HCT116 (cell line): ENCODE results near the gene LMOD3. TPM values are rescaled to one million over a fixed set of nuclear protein-coding genes. Genes with fewer than 3 reads are reported as not detected.

Source experiments
- ATAC-seq: fragments of 200-7000 bp; cut with Tn5 transposase; 2 replicates; pipeline ENCODE4 v1.9.1; 2020; ENCODE audit warnings: mild to moderate bottlenecking, moderate library complexity
- BruUV-seq: library from RNA; stranded (reverse); fragments of 400-500 nt; replicated peaks from 2 replicates; lab custom pipeline; 2021; lab: Mats Ljungman, UMichigan
- CTCF ChIA-PET: fragments of 300-600 bp; sonication (Branson Sonifier 250); formaldehyde crosslinking; loops from one replicate; lab custom pipeline; 2021; ENCODE audit warnings: antibody characterized with exemption; lab: Charles Lee
- POLR2A ChIA-PET: fragments of 300-600, 350-600 bp; sonication (Branson Sonifier 250); formaldehyde crosslinking; loops from one replicate; lab custom pipeline; 2021; ENCODE audit warnings: antibody characterized with exemption; lab: Charles Lee
- RAD21 ChIA-PET, 2 experiments: fragments of 300-600 bp; sonication (Branson Sonifier 250); formaldehyde crosslinking; loops; one replicate each; lab custom pipeline; 2023; ENCODE audit warnings: low total read pairs in 2 of 2; ENCODE audit not compliant: uncharacterized antibody in 2 of 2, unreplicated experiment in 2 of 2, low non-redundant PET in 1 of 2; lab: Charles Lee
- DNase-seq: peaks from one replicate; pipeline ENCODE4 v3.0.0-alpha.2; 2010; ENCODE audit warnings: low read depth, low spot score
- H2AFZ ChIP-seq: fragments of 200-600 bp; shearing (Covaris generic), sonication (generic); 2 replicates; pipeline ENCODE4 v1.6.1; 2017; ENCODE audit warnings: low read depth, mixed run types, mixed read lengths, antibody characterized with exemption, low read length; ENCODE audit not compliant: poor library complexity, severe bottlenecking
- H3K27ac ChIP-seq: 2 replicates; pipeline ENCODE4 v1.5.1; 2012; ENCODE audit warnings: low read depth, low read length
- H3K27me3 ChIP-seq: fragments of 200-600 bp; sonication (generic); 2 replicates; pipeline ENCODE4 v1.6.1; 2016; ENCODE audit warnings: mixed run types, low read length, mixed read lengths; ENCODE audit not compliant: insufficient read depth
- H3K36me3 ChIP-seq, 2 experiments: fragments of 200-500 bp in 1 of 2; fragments of 200-600 bp in 1 of 2; sonication (Bioruptor generic) in 1 of 2; sonication (generic) in 1 of 2; 2 replicates each; pipeline versions ENCODE4 v1.5.1 to v1.6.1; 2014 to 2016; ENCODE audit warnings: low read length in 2 of 2, inconsistent platforms in 1 of 2, mixed read lengths in 1 of 2, mixed run types in 1 of 2; ENCODE audit not compliant: insufficient read depth in 2 of 2, control insufficient read depth in 1 of 2
- H3K4me1 ChIP-seq, 2 experiments: fragments of 200-600 bp in 1 of 2; sonication (generic) in 1 of 2; 2 replicates each; pipeline versions ENCODE4 v1.5.1 to v1.6.1; 2012 to 2017; ENCODE audit warnings: low read length in 2 of 2, inconsistent platforms in 1 of 2, mild to moderate bottlenecking in 1 of 2, mixed read lengths in 1 of 2, mixed run types in 1 of 2, moderate library complexity in 1 of 2; ENCODE audit not compliant: insufficient read depth in 2 of 2, control insufficient read depth in 1 of 2
- H3K4me2 ChIP-seq: fragments of 200-600 bp; sonication (generic); 2 replicates; pipeline ENCODE4 v1.6.1; 2017; ENCODE audit warnings: mixed run types, low read length, mixed read lengths
- H3K4me3 ChIP-seq, 2 experiments: fragments of 200-600 bp in 1 of 2; sonication (generic) in 1 of 2; replicated peaks in 1 of 2; 2 replicates each; pipeline ENCODE4 v1.5.1; 2011 to 2016; ENCODE audit warnings: low read length in 2 of 2, control low read depth in 1 of 2, low read depth in 1 of 2, mild to moderate bottlenecking in 1 of 2, mixed read lengths in 1 of 2, mixed run types in 1 of 2
- H3K79me2 ChIP-seq: fragments of 200-600 bp; sonication (generic); 2 replicates; pipeline ENCODE4 v1.6.1; 2017; ENCODE audit warnings: mild to moderate bottlenecking, mixed run types, low read length, moderate library complexity, mixed read lengths; ENCODE audit not compliant: insufficient read depth
- H3K9ac ChIP-seq: fragments of 200-600 bp; sonication (generic); 2 replicates; pipeline ENCODE4 v1.6.1; 2016; ENCODE audit warnings: low read length, mixed read lengths
- H3K9me2 ChIP-seq: fragments of 200-600 bp; sonication (generic), shearing (Covaris generic); 2 replicates; pipeline ENCODE4 v1.6.1; 2017; ENCODE audit warnings: mixed run types, mild to moderate bottlenecking, moderate library complexity; ENCODE audit not compliant: insufficient read depth
- H3K9me3 ChIP-seq, 2 experiments: fragments of 200-500 bp in 1 of 2; fragments of 200-600 bp in 1 of 2; sonication (Bioruptor generic) in 1 of 2; sonication (generic) in 1 of 2; 2 replicates each; pipeline ENCODE4 v1.6.1; 2014 to 2017; ENCODE audit warnings: low read length in 2 of 2, mixed read lengths in 2 of 2, inconsistent platforms in 1 of 2, low read depth in 1 of 2, mild to moderate bottlenecking in 1 of 2, mixed run types in 1 of 2, moderate library complexity in 1 of 2; ENCODE audit not compliant: control insufficient read depth in 1 of 2, insufficient read depth in 1 of 2
- H4K20me1 ChIP-seq: fragments of 200-600 bp; sonication (generic), shearing (Covaris generic); 2 replicates; pipeline ENCODE4 v1.6.1; 2017; ENCODE audit warnings: mixed run types, mild to moderate bottlenecking, moderate library complexity; ENCODE audit not compliant: insufficient read depth
- CBX3 ChIP-seq: IDR thresholded peaks from 2 replicates; pipeline ENCODE4 v1.6.1; 2012; ENCODE audit warnings: low read depth
- CEBPB ChIP-seq: IDR thresholded peaks from 2 replicates; pipeline ENCODE4 v1.6.1; 2012; ENCODE audit warnings: low read depth
- EGR1 ChIP-seq: IDR thresholded peaks from 2 replicates; pipeline ENCODE4 v1.6.1; 2012; ENCODE audit warnings: low read depth
- ELF1 ChIP-seq: IDR thresholded peaks from 2 replicates; pipeline ENCODE4 v1.6.1; 2012; ENCODE audit warnings: low read depth, borderline replicate concordance
- EZH2phosphoT487 ChIP-seq: fragments of 200-600 bp; IDR thresholded peaks from 2 replicates; pipeline ENCODE4 v1.6.1; 2018; ENCODE audit warnings: antibody characterized with exemption, borderline replicate concordance
- POLR2A ChIP-seq: IDR thresholded peaks from 2 replicates; pipeline ENCODE4 v1.7.0; 2011; ENCODE audit warnings: borderline replicate concordance; ENCODE audit not compliant: insufficient read depth, insufficient read length; ENCODE audit errors: extremely low read depth
- POLR2AphosphoS5 ChIP-seq: IDR thresholded peaks from 2 replicates; pipeline ENCODE4 v1.6.1; 2011; ENCODE audit warnings: mild to moderate bottlenecking, low read depth, low read length, moderate library complexity
- RAD21 ChIP-seq: IDR thresholded peaks from 2 replicates; pipeline ENCODE4 v1.6.1; 2012; ENCODE audit warnings: low read depth, mild to moderate bottlenecking
- SIN3A ChIP-seq: IDR thresholded peaks from 2 replicates; pipeline ENCODE4 v1.6.1; 2012; ENCODE audit warnings: low read depth
- SP1 ChIP-seq: IDR thresholded peaks from 2 replicates; pipeline ENCODE4 v1.6.1; 2012; ENCODE audit warnings: low read depth
- SRF ChIP-seq: IDR thresholded peaks from 2 replicates; pipeline ENCODE4 v1.6.1; 2012; ENCODE audit warnings: low read depth
- ZNF274 ChIP-seq: fragments of 200-500 bp; sonication (Bioruptor generic); IDR thresholded peaks from 2 replicates; pipeline ENCODE4 v1.6.1; 2014; ENCODE audit warnings: mild to moderate bottlenecking, low read depth, low read length, inconsistent platforms
- intact Hi-C: fragments of 100-400 bp; cut with micrococcal nuclease; formaldehyde crosslinking; loops from 2 replicates; pipeline ENCODE4 v1.10.0; 2022
- total RNA-seq: library from RNA; stranded (reverse); gene quantifications from one replicate; pipeline ENCODE4 v1.2.1, GENCODE V29; 2021; ENCODE audit not compliant: unreplicated experiment
- TF ChIP-seq, protein P1 (sequence below), 3 experiments: fragments of 200-600 bp in 1 of 3; sonication (generic) in 1 of 3; IDR thresholded peaks in 2 of 3; conservative IDR thresholded peaks in 1 of 3; 2 replicates each; pipeline ENCODE4 v1.5.1; 2012 to 2017; ENCODE audit warnings: low read depth in 2 of 3, low read length in 2 of 3, antibody characterized with exemption in 1 of 3, borderline replicate concordance in 1 of 3, control low read depth in 1 of 3, mild to moderate bottlenecking in 1 of 3, mixed read lengths in 1 of 3, mixed run types in 1 of 3, moderate library complexity in 1 of 3; ENCODE audit not compliant: insufficient read depth in 1 of 3
- TF ChIP-seq, protein P2 (sequence below): IDR thresholded peaks from 2 replicates; pipeline ENCODE4 v1.6.1; 2012
- TF ChIP-seq, protein P3 (sequence below): IDR thresholded peaks from 2 replicates; pipeline ENCODE4 v1.6.1; 2012

LMOD3 gene
- total RNA-seq, 1 experiment from 2014 or later = not detected

DNA sequence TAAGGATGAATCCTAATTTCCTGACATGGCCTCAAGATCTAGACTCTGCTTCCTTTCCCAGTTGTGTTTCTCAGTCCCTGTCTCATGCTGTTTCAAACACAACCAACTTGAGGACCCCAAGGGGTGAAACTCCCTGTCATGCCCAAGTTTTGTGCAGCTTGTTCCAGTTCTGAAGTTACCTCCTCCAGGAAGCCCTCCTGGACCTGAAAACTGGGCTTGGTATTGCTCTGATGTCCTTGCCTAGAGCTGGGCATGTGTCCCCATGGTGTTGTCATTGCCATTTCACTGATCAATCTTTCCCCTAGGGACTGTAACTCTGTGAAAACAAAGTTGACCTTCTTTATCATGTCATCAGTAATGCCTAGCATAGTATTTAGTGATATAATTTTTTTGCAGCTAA lies 6.1 kb upstream of the LMOD3 start (continued):
- TF ChIP-seq, protein P1, sequence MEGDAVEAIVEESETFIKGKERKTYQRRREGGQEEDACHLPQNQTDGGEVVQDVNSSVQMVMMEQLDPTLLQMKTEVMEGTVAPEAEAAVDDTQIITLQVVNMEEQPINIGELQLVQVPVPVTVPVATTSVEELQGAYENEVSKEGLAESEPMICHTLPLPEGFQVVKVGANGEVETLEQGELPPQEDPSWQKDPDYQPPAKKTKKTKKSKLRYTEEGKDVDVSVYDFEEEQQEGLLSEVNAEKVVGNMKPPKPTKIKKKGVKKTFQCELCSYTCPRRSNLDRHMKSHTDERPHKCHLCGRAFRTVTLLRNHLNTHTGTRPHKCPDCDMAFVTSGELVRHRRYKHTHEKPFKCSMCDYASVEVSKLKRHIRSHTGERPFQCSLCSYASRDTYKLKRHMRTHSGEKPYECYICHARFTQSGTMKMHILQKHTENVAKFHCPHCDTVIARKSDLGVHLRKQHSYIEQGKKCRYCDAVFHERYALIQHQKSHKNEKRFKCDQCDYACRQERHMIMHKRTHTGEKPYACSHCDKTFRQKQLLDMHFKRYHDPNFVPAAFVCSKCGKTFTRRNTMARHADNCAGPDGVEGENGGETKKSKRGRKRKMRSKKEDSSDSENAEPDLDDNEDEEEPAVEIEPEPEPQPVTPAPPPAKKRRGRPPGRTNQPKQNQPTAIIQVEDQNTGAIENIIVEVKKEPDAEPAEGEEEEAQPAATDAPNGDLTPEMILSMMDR (IDR thresholded peaks at IDR 0.05 in 2 of 3, conservative IDR thresholded peaks at IDR 0.05 in 1 of 3; ENCODE audit: borderline replicate concordance in 1 of 3, insufficient read depth in 1 of 3, low read depth in 2 of 3, low read length in 2 of 3) = no peak
- TF ChIP-seq RAD21 (no peak), CBX3 (no peak), POLR2A (no peak), CEBPB (no peak), EGR1 (no peak)

DNA sequence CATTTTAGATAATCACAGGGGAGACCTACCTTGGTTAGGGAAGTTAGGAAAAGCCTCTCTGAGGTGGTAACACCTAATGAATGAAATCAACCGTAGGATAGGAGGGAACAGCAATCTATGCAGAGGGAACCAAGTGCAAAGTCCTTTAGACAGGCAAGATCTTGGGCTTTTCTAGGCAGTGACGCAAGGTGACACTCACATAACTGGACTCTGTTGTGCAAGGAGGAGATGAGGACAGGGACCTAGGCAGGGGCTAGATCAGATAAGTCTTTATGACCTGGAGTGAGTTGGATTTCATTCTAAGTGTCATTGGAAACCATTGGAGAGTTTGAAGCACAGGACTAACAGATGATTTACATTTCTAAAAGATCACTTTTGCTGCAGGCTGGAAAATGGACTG lies 4.6 kb upstream of the LMOD3 start:
- Histone ChIP-seq H3K4me2 (no peak overlapping the region), H3K9ac (no peak overlapping the region), H4K20me1 (no peaks in the 10 kb centered on the region), H3K79me2 (no peaks in the 10 kb centered on the region), H3K4me1 (peaks cover 0 to 2% of the 10 kb centered on the region in 2 experiments; a peak in 1 of 4 replicates), H3K36me3 (no peaks in the 10 kb centered on the region), H3K4me3 (no peak overlapping the region), H3K27me3 (no peaks in the 10 kb centered on the region), H2AFZ (no peak overlapping the region), H3K9me3 (no peaks in the 10 kb centered on the region), H3K27ac (no peak overlapping the region), H3K9me2 (no peaks in the 10 kb centered on the region)
- CTCF ChIA-PET = no interaction called here
- BruUV-seq = no TSS peak
- ATAC-seq (no peak), DNase-seq (no peak)
- POLR2A ChIA-PET = no interaction called here
- intact Hi-C loops = no loop called here
- RAD21 ChIA-PET = no interaction called here
- TF ChIP-seq, protein P2, sequence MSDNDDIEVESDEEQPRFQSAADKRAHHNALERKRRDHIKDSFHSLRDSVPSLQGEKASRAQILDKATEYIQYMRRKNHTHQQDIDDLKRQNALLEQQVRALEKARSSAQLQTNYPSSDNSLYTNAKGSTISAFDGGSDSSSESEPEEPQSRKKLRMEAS = no peak
- no peak for TF ChIP-seq EZH2phosphoT487
- TF ChIP-seq EGR1 = no peak
- TF ChIP-seq, protein P3, sequence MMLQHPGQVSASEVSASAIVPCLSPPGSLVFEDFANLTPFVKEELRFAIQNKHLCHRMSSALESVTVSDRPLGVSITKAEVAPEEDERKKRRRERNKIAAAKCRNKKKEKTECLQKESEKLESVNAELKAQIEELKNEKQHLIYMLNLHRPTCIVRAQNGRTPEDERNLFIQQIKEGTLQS = no peak
- no peak for TF ChIP-seq SP1
- TF ChIP-seq ZNF274 = no peak
- TF ChIP-seq CEBPB = no peak
- no peak for TF ChIP-seq POLR2A
- no peak for TF ChIP-seq POLR2AphosphoS5
- TF ChIP-seq RAD21 = no peak
- TF ChIP-seq SIN3A = no peak
- no peak for TF ChIP-seq SRF
- TF ChIP-seq ELF1 = no peak
